Astrocyte of the spinal cord (primary cell): ENCODE data around the gene AUTS2.
"Not testable (repeated sequence)": the region's sequence is repeated elsewhere in the genome, so short reads cannot be mapped to it uniquely, and the experiment has no call there.

Experiments used
- DNase-seq: peaks from one replicate; pipeline ENCODE4 v3.0.0; 2011; ENCODE audit warnings: low read depth, low spot score
- H3K4me3 ChIP-seq: 2 replicates; pipeline ENCODE4 v1.5.1; 2011; ENCODE audit warnings: low read depth, mild to moderate bottlenecking, low read length, moderate library complexity
- CTCF ChIP-seq: IDR thresholded peaks from 2 replicates; pipeline ENCODE4 v1.5.1; 2012; ENCODE audit warnings: low read depth, mild to moderate bottlenecking, low read length, inconsistent platforms
- in situ Hi-C: cut with HindIII; loops from 2 replicates; pipeline ENCODE4 v1.10.0; 2017; ENCODE audit warnings: low sequenced_read_pairs

Gene AUTS2

GRCh38 chr7:69775231-69775771 lies 177.0 kb downstream of the AUTS2 start:
- DNase-seq, result no peak
- TF ChIP-seq CTCF, result no peak
- H3K4me3 ChIP-seq, result no peak overlapping the region
- in situ Hi-C loops, result no loop called here

GRCh38 chr7:69776611-69777010 lies 178.3 kb downstream of the AUTS2 start:
- in situ Hi-C loops, result no loop called here
- no peak overlapping the region for H3K4me3 ChIP-seq
- TF ChIP-seq CTCF, result no peak
- peak; percentile 42 for DNase-seq

- no peak for TF ChIP-seq CTCF
- in situ Hi-C loops, result no loop called here
- no peak overlapping the region for H3K4me3 ChIP-seq
- DNase-seq, result no peak
These were observed 179.9 kb downstream of the AUTS2 start for GRCh38 chr7:69778138-69778537.

GRCh38 chr7:69780379-69780778 lies 182.1 kb downstream of the AUTS2 start:
- in situ Hi-C loops, result no loop called here
- no peak overlapping the region for H3K4me3 ChIP-seq
- no peak for DNase-seq
- TF ChIP-seq CTCF, result no peak

- no peak for TF ChIP-seq CTCF
- no peak overlapping the region for H3K4me3 ChIP-seq
- in situ Hi-C loops, result no loop called here
- DNase-seq, result peak; percentile 24
These were observed 183.2 kb downstream of the AUTS2 start for GRCh38 chr7:69781412-69781846.

- in situ Hi-C loops, result no loop called here
- no peak for TF ChIP-seq CTCF
- H3K4me3 ChIP-seq, result no peak overlapping the region
These were observed 184.8 kb downstream of the AUTS2 start for GRCh38 chr7:69782917-69783684.

GRCh38 chr7:69786130-69786529 lies 187.9 kb downstream of the AUTS2 start:
- H3K4me3 ChIP-seq, DNase-seq, in situ Hi-C loops: not testable (repeated sequence)

More at GRCh38 chr7:69782917-69783684, 184.8 kb downstream of the AUTS2 start:
- DNase-seq, result peak; percentile 70
